GM21529 (cell line): ENCODE measurements around the gene CLGN.

Experiments used
- ATAC-seq: cut with Tn5 transposase; IDR thresholded peaks from one replicate; pipeline ENCODE4 v1.9.1; 2021; ENCODE audit not compliant: unreplicated experiment

Gene CLGN

DNA sequence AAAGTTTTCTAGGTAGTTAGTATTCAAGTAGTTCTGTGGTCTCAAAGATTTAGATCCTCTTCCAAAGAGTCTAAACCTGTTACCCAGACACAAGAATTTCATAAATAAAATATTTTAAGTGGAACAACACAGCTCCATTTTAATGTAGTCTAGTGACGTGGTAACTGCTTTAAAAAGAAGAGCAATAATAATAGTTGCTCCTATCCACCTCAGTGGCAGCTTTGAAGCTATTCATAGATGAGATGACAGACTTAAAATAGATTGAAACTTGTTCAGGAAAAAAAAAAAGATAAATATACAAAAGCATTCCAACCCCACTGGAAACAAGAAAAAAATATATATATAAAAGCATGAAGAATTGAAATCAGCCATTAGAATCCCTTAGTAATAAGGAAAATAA lies 39.4 kb downstream of the CLGN start:
- no peak for ATAC-seq

- no peak for ATAC-seq
Measured at GRCh38 chr4:140382732-140383131, 44.7 kb downstream of the CLGN start.

- no peak for ATAC-seq
Measured at GRCh38 chr4:140374130-140374477, 53.3 kb downstream of the CLGN start.

DNA sequence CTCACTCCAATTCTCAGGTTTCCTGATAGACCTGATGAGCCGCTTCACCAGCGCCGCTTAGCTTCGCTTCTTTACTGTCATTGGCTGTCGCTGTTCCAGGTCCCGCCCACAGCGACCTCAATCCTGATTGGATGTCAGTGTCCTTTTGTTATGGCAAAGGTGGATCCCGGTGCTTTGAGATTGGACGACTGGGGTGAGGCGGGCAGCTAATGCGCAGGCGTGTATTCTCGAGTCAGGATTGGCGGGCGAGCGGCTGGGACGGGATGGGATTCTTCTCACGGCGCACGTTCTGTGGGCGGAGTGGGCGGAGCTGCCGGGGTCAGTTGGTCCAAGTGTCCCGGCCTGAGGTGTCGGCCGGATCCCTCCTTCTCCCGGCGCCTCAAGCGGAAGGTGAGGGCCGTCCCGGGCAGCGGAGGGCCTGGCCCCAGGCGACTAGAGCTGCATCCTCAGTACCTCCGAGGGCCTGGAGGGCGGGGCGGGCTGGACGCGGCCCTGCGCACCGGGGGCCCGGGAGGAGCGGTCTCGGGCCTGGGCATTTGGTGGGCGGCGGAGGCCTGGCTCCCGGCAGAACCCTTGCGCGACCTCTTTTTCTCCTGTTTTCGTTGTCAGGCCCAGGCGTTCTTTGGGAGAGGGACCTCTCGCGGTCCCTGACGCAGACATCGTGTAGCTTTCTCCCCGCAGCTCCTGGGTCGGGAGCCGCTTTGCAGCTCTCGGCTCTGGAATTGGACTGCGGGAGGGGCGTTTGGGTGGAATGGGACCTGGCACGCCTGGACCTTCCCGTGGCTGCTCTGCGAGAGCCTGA lies 53.9 kb downstream of the CLGN start, which contains the start of gene SCOC:
Gene SCOC (plus strand): TSS at position 319 of the 802 bp plus-strand sequence. CDS start 5,525 bp downstream, outside the sequence.
- peak; percentile 92 for ATAC-seq

GRCh38 chr4:140372751-140373327 lies 54.6 kb downstream of the CLGN start:
- peak; percentile 51 for ATAC-seq

- ATAC-seq: no peak
Measured at GRCh38 chr4:140368686-140369085, 58.8 kb downstream of the CLGN start.

DNA sequence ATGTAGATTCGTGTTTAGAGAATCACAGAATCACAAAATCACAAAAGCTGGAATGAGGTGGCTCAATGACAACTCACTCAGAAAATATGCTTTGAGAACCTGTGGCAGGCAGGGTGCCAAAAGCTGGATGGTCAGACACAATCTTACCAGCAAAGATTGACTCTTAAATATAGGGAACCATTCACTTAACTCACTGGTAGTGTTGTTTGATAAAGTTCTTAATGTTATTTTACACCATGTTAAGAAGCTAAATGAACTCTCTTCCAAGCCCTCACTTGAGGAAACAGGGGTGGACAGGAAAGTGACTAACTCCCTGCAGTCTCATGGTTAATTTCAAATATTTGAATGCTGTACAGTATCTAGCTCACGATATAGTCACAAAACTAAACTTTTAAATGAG lies 59.7 kb downstream of the CLGN start:
- ATAC-seq: no peak

GRCh38 chr4:140363558-140363957 lies 63.9 kb downstream of the CLGN start:
- no peak for ATAC-seq

GRCh38 chr4:140363051-140363450 lies 64.4 kb downstream of the CLGN start:
- ATAC-seq: no peak

DNA sequence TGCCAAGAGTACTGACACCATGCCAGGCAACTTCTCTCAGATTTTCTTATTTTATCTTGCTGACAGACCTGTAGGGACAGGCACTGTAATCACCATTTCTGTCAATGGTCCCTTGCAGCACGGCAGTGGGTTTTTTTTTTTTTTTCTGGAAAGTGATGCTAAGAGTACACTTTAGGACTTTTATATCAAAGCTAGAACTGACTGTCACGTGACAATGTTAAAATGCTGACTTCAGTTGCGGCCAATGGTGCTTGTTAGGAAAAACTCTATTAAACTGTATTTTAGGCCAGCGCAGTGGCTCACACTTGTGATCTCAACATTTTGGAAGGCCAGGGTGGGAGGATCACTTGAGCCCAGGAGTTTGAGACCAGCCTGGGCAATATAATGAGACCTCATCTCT lies 66.3 kb downstream of the CLGN start:
- no peak for ATAC-seq

GRCh38 chr4:140359562-140360427 lies 67.7 kb downstream of the CLGN start:
- ATAC-seq: peak; percentile 97

DNA sequence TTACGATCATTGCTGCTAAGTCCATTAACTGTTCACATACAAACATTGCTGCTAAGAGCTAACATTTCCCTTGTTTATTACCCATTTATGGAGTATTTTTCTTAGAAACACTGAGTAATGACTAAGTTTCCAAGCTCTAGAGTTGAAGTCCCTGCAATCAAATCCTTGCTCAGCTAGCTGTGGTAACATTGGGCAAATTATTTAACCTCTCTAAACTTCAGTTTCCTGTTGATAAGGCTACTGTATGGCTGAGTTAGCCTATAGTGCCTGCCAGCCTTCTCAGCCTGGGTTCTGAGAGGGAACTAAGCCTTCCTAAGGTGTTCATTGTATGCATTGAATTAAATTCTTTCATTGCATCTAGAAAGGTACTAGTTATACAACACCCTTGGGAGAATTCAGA lies 69.2 kb downstream of the CLGN start:
- no peak for ATAC-seq

DNA sequence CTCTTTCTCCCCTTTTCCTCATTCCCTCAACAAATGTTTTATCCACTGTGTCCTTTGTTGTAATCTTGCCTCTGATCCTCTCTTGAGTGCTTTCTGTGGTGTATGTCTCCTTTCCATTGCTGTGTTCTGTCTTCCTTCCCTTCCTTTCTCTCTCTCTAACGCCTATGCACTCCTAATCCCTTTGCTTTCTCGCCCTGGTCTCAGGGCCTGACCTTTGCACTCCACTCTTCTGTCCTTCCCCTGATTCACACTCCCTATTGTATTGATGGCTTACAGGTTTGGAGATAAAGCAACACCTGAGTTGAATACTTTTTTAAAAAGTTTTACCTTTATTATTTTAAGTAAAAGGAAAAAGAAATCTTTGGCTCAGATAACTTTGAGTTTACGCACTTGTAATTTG lies 69.6 kb downstream of the CLGN start:
- no peak for ATAC-seq

DNA sequence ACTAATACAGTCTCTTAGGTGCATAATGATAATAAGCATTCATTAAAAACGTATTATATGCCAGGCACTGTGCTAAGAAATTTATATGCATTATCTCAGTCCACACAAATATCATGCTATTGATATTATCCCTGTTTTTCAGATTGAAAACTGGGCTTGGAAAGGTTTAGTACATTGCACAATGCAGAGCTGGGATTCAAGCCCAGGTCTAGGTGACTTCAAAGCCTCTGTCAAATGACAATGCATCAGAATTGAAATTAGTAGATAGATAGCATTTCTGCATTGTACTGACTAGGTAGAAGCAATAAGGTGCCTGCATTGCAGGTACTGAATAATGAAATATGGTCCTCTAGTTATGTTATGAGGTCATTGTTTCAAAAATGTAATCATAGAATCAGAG lies 72.2 kb downstream of the CLGN start:
- no peak for ATAC-seq

GRCh38 chr4:140353786-140354185 lies 73.7 kb downstream of the CLGN start:
- no peak for ATAC-seq

GRCh38 chr4:140351093-140352075 lies 76.1 kb downstream of the CLGN start:
- no peak for ATAC-seq

DNA sequence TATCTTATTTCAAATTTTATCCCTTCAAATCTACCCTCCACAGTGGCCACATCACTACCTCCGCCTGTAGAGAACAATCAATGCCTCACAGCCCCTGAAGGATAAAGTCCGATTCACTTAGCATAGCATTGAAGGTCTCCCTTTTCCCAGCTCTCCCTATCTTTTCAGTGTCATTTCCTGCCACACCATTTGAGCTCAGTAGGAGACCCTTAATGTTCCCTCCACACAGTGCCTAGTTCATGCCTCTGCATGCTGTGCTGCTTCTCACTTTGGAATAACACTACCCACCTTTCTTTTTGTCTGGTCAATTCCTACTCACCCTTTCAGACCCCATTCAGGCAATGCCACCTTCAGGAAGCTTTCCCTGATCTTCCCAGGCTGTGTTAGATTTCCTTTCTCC lies 77.6 kb downstream of the CLGN start:
- no peak for ATAC-seq

DNA sequence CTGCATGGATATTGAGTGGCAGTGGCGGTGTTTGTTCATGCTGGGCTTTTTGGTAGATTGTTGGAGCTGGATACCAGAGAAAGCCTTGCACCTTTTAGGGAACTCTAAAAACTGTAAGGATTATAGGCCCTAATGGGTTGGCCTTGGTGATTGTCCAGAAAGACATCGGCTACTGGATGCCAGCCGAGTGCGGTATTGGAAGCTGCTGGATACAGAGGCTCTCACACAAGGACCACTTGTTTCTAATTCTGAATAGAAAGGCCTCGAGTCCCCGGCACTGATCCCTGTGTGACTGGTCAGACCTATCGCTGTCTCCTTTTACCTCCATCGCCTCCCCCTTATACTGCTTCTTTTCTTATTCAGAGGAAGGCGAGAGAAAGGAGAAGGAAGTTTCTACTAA lies 81.3 kb downstream of the CLGN start:
- ATAC-seq: no peak

- no peak for ATAC-seq
Measured at GRCh38 chr4:140344621-140345020, 82.8 kb downstream of the CLGN start.

- ATAC-seq: no peak
Measured at GRCh38 chr4:140344101-140344500, 83.3 kb downstream of the CLGN start.

DNA sequence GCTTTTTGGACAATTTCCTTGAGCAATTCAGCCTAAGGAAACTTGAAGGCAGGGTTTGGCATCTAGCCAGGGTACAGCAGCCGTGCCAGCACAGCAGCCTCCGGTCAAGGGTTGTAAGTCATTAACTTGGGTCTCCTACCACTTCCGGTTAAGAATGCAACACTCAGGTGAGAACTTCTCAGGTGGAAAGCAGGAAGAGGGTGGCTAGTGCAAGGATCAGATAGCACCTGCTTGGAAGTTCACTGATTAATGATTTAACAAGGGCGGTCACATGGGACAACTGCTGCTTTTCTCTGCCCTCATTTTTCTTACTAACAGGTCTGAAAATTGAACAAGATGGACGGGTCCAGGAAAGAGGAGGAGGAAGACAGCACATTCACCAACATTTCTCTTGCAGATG lies 84.1 kb downstream of the CLGN start:
- peak; percentile 74 for ATAC-seq
